ENCODE results near the gene SNX21. TPM values are rescaled to one million over a fixed set of nuclear protein-coding genes. Genes with fewer than 3 reads are reported as not detected.

The SNX21 gene
- total and polyA plus RNA-seq, 2 donors (not counting 1 experiment from before 2014, with no cell fraction given): 2.2 to 2.4 TPM

- Histone ChIP-seq H3K4me3 (ENCODE audit: control extremely low read depth in 1 of 5, extremely low read depth in 1 of 5, insufficient read depth in 1 of 5, low read depth in 2 of 5, low read length in 4 of 5) (peak within 1 kb of the TSS; percentile 69 to 94 (median 81)), H3K9ac (ENCODE audit: low read length) (peak within 1 kb of the TSS; percentile 78), H3K79me2 (ENCODE audit: control insufficient read depth, insufficient read depth, low read length) (peaks cover 76% of the 10 kb centered on the region), H3K36me3 (replicated peaks in 1 of 2; ENCODE audit: control extremely low read depth in 1 of 2, control insufficient read depth in 1 of 2, extremely low read depth in 1 of 2, insufficient read depth in 2 of 2, low read length in 1 of 2) (peaks cover 0 to 23% of the 10 kb centered on the region in 2 experiments), H3K4me2 (replicated peaks; ENCODE audit: low read depth, low read length, poor library complexity, severe bottlenecking) (peak within 1 kb of the TSS; percentile 90), H3K27ac (ENCODE audit: low read length in 2 of 2) (peak within 1 kb of the TSS; percentile 88), H4K20me1 (ENCODE audit: control insufficient read depth, insufficient read depth, low read length, poor library complexity, severe bottlenecking) (no peaks in the 10 kb centered on the region), H3K9me3 (ENCODE audit: control extremely low read depth in 1 of 3, control insufficient read depth in 2 of 3, insufficient read depth in 1 of 3, low read length in 2 of 3) (peaks cover 0 to 3% (median 0%) of the 10 kb centered on the region in 3 donors), H3K4me1 (ENCODE audit: control insufficient read depth in 2 of 2, insufficient read depth in 2 of 2, low read length in 2 of 2) (peaks cover 18 to 29% of the 10 kb centered on the region in 2 donors), H3K27me3 (replicated peaks in 1 of 4; ENCODE audit: control extremely low read depth in 1 of 4, control insufficient read depth in 3 of 4, insufficient read depth in 4 of 4, low read length in 3 of 4) (no peaks in the 10 kb centered on the region), H2AFZ (ENCODE audit: insufficient read depth, low read depth, low read length, poor library complexity, severe bottlenecking) (peak within 1 kb of the TSS; percentile 90)
- no peaks in the 10 kb centered on the region for H3K9me3 Mint-ChIP-seq (ENCODE audit: insufficient read depth)
- peak; percentile 98 for ATAC-seq (ENCODE audit: low read depth)
- ChIA-PET CTCF (interaction anchor here (1.6 to 2.0 kb wide), 3 partner anchors 21 to 58 kb away, joined by 4 to 8 read pairs (median 6); no protein-coding TSS in a partner anchor), POLR2A (interaction anchor here (0.6 to 1.6 kb wide), 6 partner anchors 15 to 450 kb away, joined by 3 to 5 read pairs (median 4); partner anchors contain the start of genes CTSA, NEURL2 and PCIF1)
- H3K4me1 Mint-ChIP-seq: peaks cover 38% of the 10 kb centered on the region
- peak within 1 kb of the TSS; percentile 93 for H3K4me3 Mint-ChIP-seq
- no peaks in the 10 kb centered on the region for H3K27me3 Mint-ChIP-seq
- under 1% methylated on average over 31 of the region's 36 CpGs for WGBS (ENCODE audit: insufficient coverage)
- intact Hi-C loops (cut with micrococcal nuclease): loop anchor here (1.0 kb wide), 7 partner anchors 24 to 114 kb away; partner anchors contain the start of genes CTSA, DNTTIP1, NEURL2 and UBE2C
- TF ChIP-seq CTCF (IDR thresholded peaks at IDR 0.05): no peak
- peak within 1 kb of the TSS; percentile 96 for H3K27ac Mint-ChIP-seq
- peak; percentile 99 for DNase-seq
Measured at GRCh38 chr20:45857114-45857881, 23.7 kb downstream of the SNX21 start, which contains the start of the genes ACOT8 and ZSWIM3. Gene ACOT8, minus strand, starts transcription at chr20:45857392. Its CDS starts 77 bp downstream, at chr20:45857315. Gene ZSWIM3, plus strand, starts transcription at chr20:45857614. Its CDS starts 212 bp downstream, at chr20:45857826.

GRCh38 chr20:45857882-45858216 is 24.2 kb downstream of the SNX21 start:
- peak overlapping the region; percentile 78 for H3K9ac ChIP-seq (ENCODE audit: low read length)
- CTCF ChIA-PET: no interaction called here
- peak overlapping the region; percentile 90 for H2AFZ ChIP-seq (ENCODE audit: insufficient read depth, low read depth, low read length, poor library complexity, severe bottlenecking)
- DNase-seq (no peak), ATAC-seq (ENCODE audit: low read depth) (peak; percentile 4)
- WGBS (ENCODE audit: insufficient coverage): 38% methylated on average over 1 of the region's 13 CpGs
- H3K9me3 ChIP-seq (ENCODE audit: control extremely low read depth in 1 of 3, control insufficient read depth in 2 of 3, insufficient read depth in 1 of 3, low read length in 2 of 3): peaks cover 0 to 3% (median 0%) of the 10 kb centered on the region in 3 donors
- H3K79me2 ChIP-seq (ENCODE audit: control insufficient read depth, insufficient read depth, low read length): peaks cover 76% of the 10 kb centered on the region
- intact Hi-C loops (cut with micrococcal nuclease): loop anchor here (1.0 kb wide), 7 partner anchors 23 to 113 kb away; partner anchors contain the start of genes CTSA, DNTTIP1, NEURL2 and UBE2C
- peaks cover 0 to 20% of the 10 kb centered on the region in 2 experiments for H3K36me3 ChIP-seq (replicated peaks in 1 of 2; ENCODE audit: control extremely low read depth in 1 of 2, control insufficient read depth in 1 of 2, extremely low read depth in 1 of 2, insufficient read depth in 2 of 2, low read length in 1 of 2)
- no peaks in the 10 kb centered on the region for H4K20me1 ChIP-seq (ENCODE audit: control insufficient read depth, insufficient read depth, low read length, poor library complexity, severe bottlenecking)
- H3K4me1 ChIP-seq (ENCODE audit: control insufficient read depth in 2 of 2, insufficient read depth in 2 of 2, low read length in 2 of 2): peaks cover 18 to 29% of the 10 kb centered on the region in 2 donors
- H3K27me3 Mint-ChIP-seq: no peaks in the 10 kb centered on the region
- no peaks in the 10 kb centered on the region for H3K9me3 Mint-ChIP-seq (ENCODE audit: insufficient read depth)
- peak overlapping the region; percentile 88 for H3K27ac ChIP-seq (ENCODE audit: low read length in 2 of 2)
- POLR2A ChIA-PET: interaction anchor here (0.6 to 1.6 kb wide), 5 partner anchors 16 to 451 kb away, joined by 3 to 5 read pairs (median 4); partner anchors contain the start of genes CTSA, NEURL2 and PCIF1
- H3K27me3 ChIP-seq (replicated peaks in 1 of 4; ENCODE audit: control extremely low read depth in 1 of 4, control insufficient read depth in 3 of 4, insufficient read depth in 4 of 4, low read length in 3 of 4): no peaks in the 10 kb centered on the region
- no peak for TF ChIP-seq CTCF (IDR thresholded peaks at IDR 0.05)
- TF ChIP-seq EZH2 (IDR thresholded peaks at IDR 0.05; ENCODE audit: borderline replicate concordance, insufficient read depth, low read depth, low read length, poor library complexity, severe bottlenecking): no peak
- H3K27ac Mint-ChIP-seq: peak overlapping the region; percentile 96
- peaks cover 38% of the 10 kb centered on the region for H3K4me1 Mint-ChIP-seq
- H3K4me3 Mint-ChIP-seq: peak overlapping the region; percentile 93
- H3K4me3 ChIP-seq (ENCODE audit: control extremely low read depth in 1 of 5, extremely low read depth in 1 of 5, insufficient read depth in 1 of 5, low read depth in 2 of 5, low read length in 4 of 5): peak overlapping the region; percentile 69 to 94 (median 81)
- H3K4me2 ChIP-seq (replicated peaks; ENCODE audit: low read depth, low read length, poor library complexity, severe bottlenecking): peak overlapping the region; percentile 90
